GM23248 (cell line): ENCODE data around the gene SNAP25. TPM values are rescaled to one million over a fixed set of nuclear protein-coding genes. Genes with fewer than 3 reads are reported as not detected.

ENCODE experiments used
- DNase-seq: peaks from one replicate; pipeline ENCODE4 v3.0.0-alpha.2; 2015
- H2AFZ ChIP-seq: fragments of 200-600 bp; sonication (generic); 2 replicates; pipeline ENCODE4 v1.6.1; 2016; ENCODE audit warnings: antibody characterized with exemption
- H3F3A ChIP-seq: fragments of 200-600 bp; sonication (generic); 2 replicates; pipeline ENCODE4 v1.6.1; 2016; ENCODE audit warnings: mild to moderate bottlenecking, antibody characterized with exemption, mixed run types; ENCODE audit not compliant: insufficient read depth
- H3K27ac ChIP-seq: fragments of 200-600 bp; sonication (generic); 2 replicates; pipeline ENCODE4 v1.5.1; 2016; ENCODE audit warnings: mild to moderate bottlenecking
- H3K27me3 ChIP-seq: fragments of 200-600 bp; sonication (generic); replicated peaks from 2 replicates; pipeline ENCODE4 v1.6.1; 2016; ENCODE audit warnings: mild to moderate bottlenecking; ENCODE audit not compliant: insufficient read depth
- H3K36me3 ChIP-seq: fragments of 200-600 bp; sonication (generic); 2 replicates; pipeline ENCODE4 v1.6.1; 2016; ENCODE audit warnings: low read depth, mild to moderate bottlenecking
- H3K4me1 ChIP-seq: fragments of 200-600 bp; sonication (generic); 2 replicates; pipeline ENCODE4 v1.6.1; 2016; ENCODE audit warnings: mild to moderate bottlenecking; ENCODE audit not compliant: insufficient read depth
- H3K4me2 ChIP-seq: fragments of 200-600 bp; sonication (generic); one replicate; pipeline ENCODE4 v1.6.1; 2016; ENCODE audit warnings: mild to moderate bottlenecking; ENCODE audit not compliant: unreplicated experiment
- H3K4me3 ChIP-seq: fragments of 200-600 bp; sonication (generic); 2 replicates; pipeline ENCODE4 v1.5.1; 2016; ENCODE audit warnings: mild to moderate bottlenecking
- H3K79me2 ChIP-seq: fragments of 200-600 bp; sonication (generic); 2 replicates; pipeline ENCODE4 v1.6.1; 2016; ENCODE audit warnings: mild to moderate bottlenecking; ENCODE audit not compliant: insufficient read depth
- H3K9ac ChIP-seq: fragments of 200-600 bp; sonication (generic); 2 replicates; pipeline ENCODE4 v1.6.1; 2016; ENCODE audit warnings: mild to moderate bottlenecking
- H3K9me2 ChIP-seq: fragments of 200-600 bp; sonication (generic); 2 replicates; pipeline ENCODE4 v1.6.1; 2016; ENCODE audit warnings: mixed run types, mild to moderate bottlenecking, moderate library complexity; ENCODE audit not compliant: insufficient read depth
- H3K9me3 ChIP-seq: fragments of 200-600 bp; sonication (generic); one replicate; pipeline ENCODE4 v1.6.1; 2017; ENCODE audit warnings: low read depth
- H4K20me1 ChIP-seq: fragments of 200-600 bp; sonication (generic); 2 replicates; pipeline ENCODE4 v1.6.0; 2016; ENCODE audit not compliant: insufficient read depth
- EZH2 ChIP-seq: fragments of 200-600 bp; sonication (generic); IDR thresholded peaks from 2 replicates; pipeline ENCODE4 v1.6.1; 2018; ENCODE audit warnings: antibody characterized with exemption, mild to moderate bottlenecking; ENCODE audit not compliant: insufficient read depth, poor library complexity, severe bottlenecking
- EZH2phosphoT487 ChIP-seq: fragments of 200-600 bp; sonication (generic); IDR thresholded peaks from 2 replicates; pipeline ENCODE4 v1.6.1; 2018; ENCODE audit warnings: antibody characterized with exemption, moderate library complexity, mild to moderate bottlenecking, low read depth; ENCODE audit not compliant: insufficient read depth
- WGBS, 2 experiments: methylation state at CpG; one replicate each; pipeline ENCODE4 v1.1.6; 2015 to 2017; ENCODE audit warnings: low lambda C conversion rate in 2 of 2, low coverage in 1 of 2; ENCODE audit errors: missing lambda C conversion rate in 2 of 2; 5-methylcytosine and 5-hydroxymethylcytosine counted together
- in situ Hi-C: fragments of 300-500 bp; cut with MboI; formaldehyde crosslinking; loops from 2 replicates; pipeline ENCODE4 v1.15.0; 2020
- polyA plus RNA-seq: library from polyadenylated mRNA; unstranded; fragments of >200 nt; fragmentation: Nextera tagmentation; extraction: Ambion mirVana; gene quantifications from 2 replicates; pipeline ENCODE4 v1.2.1, GENCODE V29; 2016
- total RNA-seq: library from RNA; depleted of rRNA; stranded (reverse); fragments of >200 nt; shearing (Covaris generic); gene quantifications from 2 replicates; pipeline ENCODE4 v1.2.3, GENCODE V29; 2014

The SNAP25 gene
- total and polyA plus RNA-seq, 2 experiments from 2014 or later, result 0.09 TPM; not detected in 1

GRCh38 chr20:10270630-10271029 is 52.0 kb downstream of the SNAP25 start:
- in situ Hi-C loops, result no loop called here
- Histone ChIP-seq H3K9me2 (no peaks in the 10 kb centered on the region), H3K27me3 (peaks cover 31% of the 10 kb centered on the region), H3K9me3 (no peaks in the 10 kb centered on the region), H4K20me1 (no peaks in the 10 kb centered on the region), H3K4me3 (no peak overlapping the region), H3F3A (no peaks in the 10 kb centered on the region), H3K36me3 (no peaks in the 10 kb centered on the region), H3K9ac (no peak overlapping the region), H3K27ac (no peak overlapping the region), H3K4me1 (no peaks in the 10 kb centered on the region), H3K4me2 (no peak overlapping the region), H3K79me2 (no peaks in the 10 kb centered on the region), H2AFZ (no peak overlapping the region)
- DNase-seq, result no peak
- TF ChIP-seq EZH2phosphoT487 (no peak), EZH2 (no peak)

GRCh38 chr20:10271494-10272219 is 53.0 kb downstream of the SNAP25 start:
- H3K4me1 ChIP-seq, result no peaks in the 10 kb centered on the region
- peaks cover 31% of the 10 kb centered on the region for H3K27me3 ChIP-seq
- in situ Hi-C loops, result no loop called here
- 16 to 25% methylated on average over 10 of the region's 10 CpGs for WGBS, 2 experiments
- no peak for DNase-seq
- H3K9me3 ChIP-seq, result no peaks in the 10 kb centered on the region
- H3K4me3 ChIP-seq, result no peak overlapping the region
- no peaks in the 10 kb centered on the region for H3K79me2 ChIP-seq
- no peaks in the 10 kb centered on the region for H3F3A ChIP-seq
- TF ChIP-seq EZH2phosphoT487 (no peak), EZH2 (no peak)
- H3K27ac ChIP-seq, result no peak overlapping the region
- no peak overlapping the region for H3K9ac ChIP-seq
- H4K20me1 ChIP-seq, result no peaks in the 10 kb centered on the region
- H3K9me2 ChIP-seq, result no peaks in the 10 kb centered on the region
- H3K4me2 ChIP-seq, result no peak overlapping the region
- H2AFZ ChIP-seq, result no peak overlapping the region
- H3K36me3 ChIP-seq, result no peaks in the 10 kb centered on the region

GRCh38 chr20:10276878-10277580 is 58.4 kb downstream of the SNAP25 start:
- WGBS, 2 experiments, result 50 to 54% methylated on average over 6 of the region's 6 CpGs
- DNase-seq, result no peak
- H4K20me1 ChIP-seq, result no peaks in the 10 kb centered on the region
- no peaks in the 10 kb centered on the region for H3K79me2 ChIP-seq
- no peaks in the 10 kb centered on the region for H3F3A ChIP-seq
- TF ChIP-seq EZH2 (no peak), EZH2phosphoT487 (no peak)
- H3K9me2 ChIP-seq, result no peaks in the 10 kb centered on the region
- no peak overlapping the region for H3K4me2 ChIP-seq
- H3K36me3 ChIP-seq, result no peaks in the 10 kb centered on the region
- no peak overlapping the region for H3K9ac ChIP-seq
- H2AFZ ChIP-seq, result no peak overlapping the region
- in situ Hi-C loops, result no loop called here
- no peak overlapping the region for H3K4me3 ChIP-seq
- no peaks in the 10 kb centered on the region for H3K9me3 ChIP-seq
- peaks cover 41% of the 10 kb centered on the region for H3K27me3 ChIP-seq
- H3K27ac ChIP-seq, result no peak overlapping the region
- H3K4me1 ChIP-seq, result 0 out of 2 replicates have a peak, but pooled peaks cover 9% of the 10 kb centered on the region

- Histone ChIP-seq H3K79me2 (no peaks in the 10 kb centered on the region), H3K4me1 (peaks cover 14% of the 10 kb centered on the region), H3K4me2 (no peak overlapping the region), H3K9ac (no peak overlapping the region), H3K27ac (no peak overlapping the region), H2AFZ (no peak overlapping the region), H3K9me2 (no peaks in the 10 kb centered on the region), H3K9me3 (no peaks in the 10 kb centered on the region), H3K4me3 (no peak overlapping the region), H4K20me1 (no peaks in the 10 kb centered on the region), H3K36me3 (no peaks in the 10 kb centered on the region), H3F3A (0 out of 2 replicates have a peak, but pooled peaks cover 4% of the 10 kb centered on the region), H3K27me3 (peaks cover 35% of the 10 kb centered on the region)
- 69 to 74% methylated on average over 4 of the region's 4 CpGs for WGBS, 2 experiments
- no peak for DNase-seq
- in situ Hi-C loops, result no loop called here
- no peak for TF ChIP-seq EZH2phosphoT487
- TF ChIP-seq EZH2, result no peak
These were observed 59.0 kb downstream of the SNAP25 start for GRCh38 chr20:10277616-10278015.

GRCh38 chr20:10278412-10278811 is 59.8 kb downstream of the SNAP25 start:
- no peak overlapping the region for H3K27ac ChIP-seq

More at GRCh38 chr20:10278412-10278811, 59.8 kb downstream of the SNAP25 start:
- Histone ChIP-seq H3K9me3 (no peaks in the 10 kb centered on the region), H3K9ac (no peak overlapping the region), H3K4me2 (no peak overlapping the region), H3K9me2 (no peaks in the 10 kb centered on the region), H3K4me1 (peaks cover 21% of the 10 kb centered on the region), H3K79me2 (no peaks in the 10 kb centered on the region), H3K4me3 (no peak overlapping the region), H2AFZ (no peak overlapping the region), H3K27me3 (peaks cover 27% of the 10 kb centered on the region), H3K36me3 (no peaks in the 10 kb centered on the region), H3F3A (peaks cover 12% of the 10 kb centered on the region), H4K20me1 (no peaks in the 10 kb centered on the region)
- TF ChIP-seq EZH2, result no peak
- TF ChIP-seq EZH2phosphoT487, result no peak
- in situ Hi-C loops, result no loop called here
- 61 to 70% methylated on average over 4 of the region's 4 CpGs for WGBS, 2 experiments
- no peak for DNase-seq
